Activated CD4-positive, alpha-beta T cell treated with anti-CD3 and anti-CD28 coated beads for 48 hours (primary cell): Measurements from ENCODE around the gene RPP25L.
A peak's percentile ranks its signal among the peaks of the same experiment; 100 is the strongest.

Source experiments
- DNase-seq: peaks from one replicate; pipeline ENCODE4 v3.0.0-alpha.2; 2020

RPP25L gene

DNA sequence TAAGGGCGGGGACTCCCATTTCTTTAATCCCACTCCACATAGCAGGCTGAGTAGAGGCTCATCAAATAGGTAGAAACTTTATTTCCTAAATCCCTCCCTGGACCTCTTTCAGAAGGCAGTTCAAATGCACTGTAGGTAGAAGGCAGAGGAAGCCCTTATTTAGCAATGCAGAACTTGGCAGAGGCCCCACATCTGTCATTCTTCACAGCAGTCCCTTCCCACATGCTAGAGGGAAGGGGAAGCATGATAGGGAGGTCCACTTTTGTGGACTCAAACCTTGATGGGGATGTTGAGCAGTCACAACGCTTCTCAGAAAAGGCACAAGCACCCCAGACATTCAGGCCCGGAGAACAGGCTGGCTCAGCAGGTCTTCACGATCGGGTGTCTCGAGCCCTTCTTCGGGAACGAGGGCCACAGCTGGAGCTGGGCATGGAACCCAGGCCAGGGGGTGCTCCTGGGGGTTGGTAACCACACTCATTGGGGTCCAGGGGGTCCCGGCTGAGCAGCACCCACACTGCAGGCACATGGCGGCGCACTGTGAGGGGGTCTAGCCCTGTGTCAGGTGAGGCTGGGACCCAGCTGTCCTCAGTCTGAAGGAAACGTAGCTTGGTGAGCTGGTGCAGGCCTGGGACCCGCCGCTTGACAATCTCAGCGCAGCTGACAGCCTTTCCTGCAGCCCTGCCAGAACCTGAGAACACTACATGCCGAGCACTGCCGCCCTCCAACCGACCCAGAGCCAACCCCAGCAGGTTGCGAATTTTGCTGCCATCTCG is 1.3 kb downstream of the RPP25L start:
- no peak for DNase-seq

GRCh38 chr9:34607331-34607730 is 4.6 kb downstream of the RPP25L start:
- DNase-seq, result no peak

- DNase-seq, result no peak
These were observed 5.0 kb downstream of the RPP25L start for GRCh38 chr9:34606905-34607304.

GRCh38 chr9:34606190-34606589 is 5.7 kb downstream of the RPP25L start:
- DNase-seq, result no peak

DNA sequence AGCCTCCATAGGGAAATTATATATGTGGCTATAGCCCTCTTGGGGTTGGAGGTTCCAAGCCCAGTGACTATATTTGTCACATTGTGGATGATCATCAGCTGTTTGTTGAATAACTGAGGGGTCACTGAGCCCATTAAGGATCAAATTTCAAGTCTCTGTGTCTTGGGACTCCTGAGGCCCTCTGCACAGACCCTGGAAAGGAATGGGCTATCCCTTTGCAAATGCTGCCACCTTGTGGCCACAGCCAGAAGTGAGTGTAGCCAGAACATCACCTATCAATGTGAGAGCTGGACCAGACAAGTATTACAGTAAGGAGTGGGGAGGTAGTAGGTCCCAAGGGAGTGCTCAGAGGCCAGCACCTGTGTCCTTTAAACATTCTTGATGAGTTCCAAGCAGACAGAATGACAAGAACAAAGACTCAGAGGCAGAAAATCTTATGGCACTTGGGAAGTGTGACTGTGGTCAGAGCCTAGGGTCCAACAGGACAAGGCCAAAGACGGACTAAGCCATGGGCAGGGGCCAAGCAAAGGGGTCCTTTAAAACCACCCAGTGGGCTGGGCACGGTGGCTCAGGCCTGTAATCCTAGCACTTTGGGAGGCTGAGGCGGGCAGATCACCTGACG is 8.2 kb downstream of the RPP25L start:
- DNase-seq, result peak; percentile 87

- no peak for DNase-seq
These were observed 9.8 kb downstream of the RPP25L start for GRCh38 chr9:34601937-34602573.

GRCh38 chr9:34600908-34601307 is 11.0 kb downstream of the RPP25L start:
- no peak for DNase-seq

GRCh38 chr9:34599546-34599945 is 12.4 kb downstream of the RPP25L start:
- no peak for DNase-seq

DNA sequence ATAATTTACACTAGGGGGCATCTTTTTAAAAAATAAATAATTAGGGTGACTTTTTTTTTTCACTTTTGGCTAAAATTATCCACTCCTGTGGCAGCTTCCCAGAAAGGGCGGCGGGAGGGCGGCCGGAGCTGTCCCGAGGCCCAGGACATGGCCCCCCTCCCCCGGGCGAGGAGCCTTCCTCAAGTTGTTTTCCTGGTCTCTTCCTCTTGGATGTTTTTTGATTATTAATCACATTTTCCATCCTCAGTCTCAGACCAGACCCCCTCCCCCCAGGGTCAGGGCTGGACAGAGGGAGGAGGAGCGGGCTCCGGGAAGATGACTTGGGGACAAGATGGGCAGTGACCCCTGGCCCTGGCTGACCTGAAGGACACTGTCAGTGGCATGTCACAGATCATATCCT is 17.7 kb downstream of the RPP25L start:
- DNase-seq, result no peak

DNA sequence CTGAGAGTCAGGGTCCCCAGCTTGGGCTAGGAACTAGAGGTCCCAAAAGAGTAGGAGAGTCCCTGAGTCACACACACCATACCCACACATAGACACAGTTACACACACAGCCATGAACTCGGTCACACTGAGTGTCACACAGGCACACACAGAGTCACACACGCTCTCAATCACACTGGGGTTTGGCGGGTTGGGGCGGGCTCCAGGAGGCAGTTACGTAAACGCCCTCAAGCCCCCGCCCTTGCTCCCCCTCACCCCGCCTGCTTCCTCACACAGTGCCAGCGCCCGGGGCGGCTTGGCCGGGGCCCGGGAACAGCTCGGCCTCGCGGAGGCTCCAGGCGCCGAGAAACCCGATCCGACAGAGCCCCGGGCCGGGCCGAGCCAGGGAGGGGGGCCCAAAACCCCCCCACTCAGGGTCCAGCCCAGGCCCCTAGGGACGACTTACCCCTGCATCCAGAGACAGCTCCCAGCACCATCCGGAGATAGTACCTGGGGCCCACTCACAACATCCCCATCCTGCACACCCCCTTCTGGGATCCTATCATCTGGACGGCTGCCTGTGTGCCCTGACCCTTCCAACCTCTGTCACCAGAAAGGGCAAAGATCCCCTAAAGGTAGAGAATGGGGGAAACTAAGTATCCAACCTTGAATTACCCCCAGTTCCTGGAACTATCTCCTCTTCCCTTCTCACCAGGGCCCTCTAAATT is 18.8 kb downstream of the RPP25L start:
- DNase-seq, result no peak

- DNase-seq, result no peak
These were observed 19.7 kb downstream of the RPP25L start for GRCh38 chr9:34591917-34592866.

DNA sequence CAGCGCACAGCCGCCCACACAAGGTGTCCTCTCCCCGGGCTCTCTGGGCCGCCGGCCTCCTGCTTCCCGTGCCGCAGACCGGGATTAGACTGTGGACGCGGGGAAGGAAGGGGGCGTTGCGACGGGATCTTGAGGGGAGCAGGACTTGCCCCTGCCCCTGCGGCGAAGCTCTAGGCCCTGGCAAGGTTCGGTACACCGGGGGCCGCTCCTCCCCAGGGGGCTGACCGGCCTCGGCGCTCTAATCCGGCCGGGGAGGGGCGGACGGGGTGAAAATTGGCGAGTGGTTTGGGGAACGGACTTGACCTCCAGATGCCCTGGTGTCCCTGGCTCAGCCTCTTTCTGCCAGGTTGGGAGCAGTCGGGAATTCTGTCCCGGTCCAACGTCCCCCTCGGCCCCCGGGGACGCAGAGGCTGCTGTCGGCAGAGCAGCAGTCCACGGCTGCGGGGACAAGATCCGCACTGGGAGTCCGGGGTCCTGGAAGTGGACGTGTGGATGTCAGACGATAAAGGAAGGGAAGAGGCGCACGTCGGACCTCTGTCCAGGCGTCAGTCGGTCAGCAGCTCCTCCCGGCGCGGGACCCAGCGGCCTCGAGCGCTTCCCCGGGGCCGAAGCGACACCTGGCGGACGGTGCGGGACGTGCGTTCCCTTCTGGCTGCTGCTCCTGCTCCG is 20.5 kb downstream of the RPP25L start:
- peak; percentile 88 for DNase-seq

- DNase-seq, result peak; percentile 30
These were observed 21.3 kb downstream of the RPP25L start for GRCh38 chr9:34590381-34591247.

GRCh38 chr9:34589636-34590380 is 22.1 kb downstream of the RPP25L start, which contains the start of gene CNTFR:
TSS of gene CNTFR (minus strand) at chr9:34589724. CDS start at chr9:34568981, 20,743 bp downstream.
- peak; percentile 26 for DNase-seq

- DNase-seq, result no peak
These were observed 22.9 kb downstream of the RPP25L start for GRCh38 chr9:34588671-34589635.

- DNase-seq, result no peak
These were observed 24.6 kb downstream of the RPP25L start for GRCh38 chr9:34587271-34587670.

DNA sequence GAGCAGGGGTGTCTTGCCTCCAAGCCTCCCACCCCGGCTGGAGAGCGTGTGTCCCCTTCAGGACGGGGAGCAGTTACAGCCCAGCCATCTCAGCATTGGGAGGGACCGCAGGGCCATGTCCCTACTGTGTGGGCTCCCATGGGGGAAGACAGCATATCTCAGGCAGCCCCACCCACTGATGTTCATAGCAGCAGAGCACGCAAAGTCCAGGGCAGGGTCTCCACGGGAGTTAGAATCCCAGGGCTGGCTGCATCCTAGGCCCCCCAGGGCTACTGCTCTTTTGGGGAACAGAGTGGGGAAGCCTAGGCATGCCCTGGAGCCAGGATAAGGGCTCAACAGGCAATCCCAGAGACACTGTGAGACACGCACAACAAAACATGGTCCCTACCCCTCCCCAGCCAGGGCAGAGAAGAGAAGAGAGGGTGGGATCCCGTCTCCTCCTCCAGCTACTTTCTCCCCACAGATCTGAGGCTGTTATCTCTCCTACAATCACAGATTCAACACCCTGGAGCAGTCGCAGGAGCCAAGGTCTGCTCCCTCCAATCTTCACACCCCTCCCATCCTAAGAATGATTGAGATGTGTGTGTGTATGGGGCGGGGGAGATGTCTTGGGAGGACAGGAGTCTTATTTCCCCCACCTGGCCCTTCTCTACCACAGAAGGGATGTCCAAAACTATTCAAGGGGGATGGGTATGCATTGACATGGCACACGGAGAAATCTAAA is 25.8 kb downstream of the RPP25L start:
- no peak for DNase-seq

DNA sequence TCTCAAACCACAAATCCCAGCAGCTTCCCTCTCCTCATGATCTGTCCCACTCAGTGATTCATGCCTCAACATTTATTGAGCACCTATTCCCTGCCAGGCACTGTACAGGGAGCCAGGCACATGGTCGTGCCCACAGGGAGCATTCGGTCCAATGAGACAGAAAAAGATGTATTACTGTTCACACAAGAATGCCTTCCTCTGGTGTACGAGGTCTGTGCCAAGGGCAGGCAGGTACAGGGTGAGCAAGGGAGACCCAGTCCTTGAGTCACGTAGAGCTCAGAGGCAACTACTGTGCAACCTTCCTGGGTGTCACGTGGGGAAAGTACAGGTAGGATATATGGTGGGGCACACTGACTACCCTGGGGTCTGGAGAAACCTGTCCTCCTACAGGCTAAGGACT is 26.9 kb downstream of the RPP25L start:
- no peak for DNase-seq
